Fibroblast of lung (primary cell): ENCODE results near the gene PAEP. TPM values are rescaled to one million over a fixed set of nuclear protein-coding genes. Genes with fewer than 3 reads are reported as not detected.

ENCODE experiments used
- DNase-seq, 2 donors: peaks; one replicate each; pipeline versions ENCODE4 v3.0.0 to v3.0.0-alpha.2; 2010; ENCODE audit warnings: low read depth in 2 of 2
- H2AFZ ChIP-seq: 2 replicates; pipeline ENCODE4 v1.5.1; 2012; ENCODE audit warnings: low read length, control low read depth, inconsistent platforms
- H3K27ac ChIP-seq: 2 replicates; pipeline ENCODE4 v1.5.1; 2011; ENCODE audit warnings: low read length, control low read depth; ENCODE audit not compliant: insufficient read depth
- H3K27me3 ChIP-seq: 2 replicates; pipeline ENCODE4 v1.5.1; 2011; ENCODE audit warnings: mild to moderate bottlenecking, low read length; ENCODE audit not compliant: control insufficient read depth, insufficient read depth
- H3K36me3 ChIP-seq: 2 replicates; pipeline ENCODE4 v1.5.1; 2011; ENCODE audit warnings: low read length; ENCODE audit not compliant: control insufficient read depth, insufficient read depth
- H3K4me1 ChIP-seq: 2 replicates; pipeline ENCODE4 v1.5.1; 2011; ENCODE audit warnings: low read length; ENCODE audit not compliant: control insufficient read depth, insufficient read depth; ENCODE audit errors: extremely low read depth
- H3K4me2 ChIP-seq: 2 replicates; pipeline ENCODE4 v1.5.1; 2011; ENCODE audit warnings: low read length, control low read depth; ENCODE audit not compliant: insufficient read depth; ENCODE audit errors: extremely low read depth
- H3K4me3 ChIP-seq, 4 experiments: fragments of 200-600 bp in 1 of 4; sonication (generic) in 1 of 4; replicated peaks in 1 of 4; 2 replicates each; pipeline ENCODE4 v1.5.1; 2011 to 2016; ENCODE audit warnings: low read length in 4 of 4, low read depth in 3 of 4, mild to moderate bottlenecking in 3 of 4, control low read depth in 2 of 4, inconsistent platforms in 1 of 4, mixed read lengths in 1 of 4; ENCODE audit not compliant: insufficient read depth in 1 of 4; ENCODE audit errors: control extremely low read depth in 1 of 4
- H3K79me2 ChIP-seq: 2 replicates; pipeline ENCODE4 v1.5.1; 2012; ENCODE audit warnings: mild to moderate bottlenecking, low read length, inconsistent platforms; ENCODE audit not compliant: control insufficient read depth, insufficient read depth
- H3K9ac ChIP-seq: 2 replicates; pipeline ENCODE4 v1.5.1; 2011; ENCODE audit warnings: mild to moderate bottlenecking, low read length, control low read depth; ENCODE audit not compliant: insufficient read depth
- H3K9me3 ChIP-seq: 2 replicates; pipeline ENCODE4 v1.5.1; 2012; ENCODE audit warnings: low read depth, low read length; ENCODE audit not compliant: control insufficient read depth, insufficient read depth
- H4K20me1 ChIP-seq: 2 replicates; pipeline ENCODE4 v1.5.1; 2011; ENCODE audit warnings: low read length; ENCODE audit not compliant: control insufficient read depth, insufficient read depth; ENCODE audit errors: extremely low read depth
- CTCF ChIP-seq, 2 donors: IDR thresholded peaks in 1 of 2; conservative IDR thresholded peaks in 1 of 2; 1 replicate in 1 of 2; 2 replicates in 1 of 2; pipeline ENCODE4 v1.5.1; 2011 to 2012; ENCODE audit warnings: low read length in 2 of 2, control low read depth in 1 of 2, inconsistent platforms in 1 of 2, low read depth in 1 of 2, mild to moderate bottlenecking in 1 of 2
- EZH2 ChIP-seq: IDR thresholded peaks from 2 replicates; pipeline ENCODE4 v1.5.1; 2012; ENCODE audit warnings: low read length, control low read depth, mild to moderate bottlenecking; ENCODE audit errors: missing control alignments
- polyA plus RNA-seq, 2 donors: library from polyadenylated mRNA; depleted of rRNA in 1 of 2; stranded (reverse) in 1 of 2; unstranded in 1 of 2; fragments of >200 nt; gene quantifications; 2 replicates each; pipeline ENCODE4 v1.2.1, GENCODE V29; 2011 to 2012; ENCODE audit warnings: missing spikeins in 1 of 2
- total RNA-seq: library from RNA; depleted of rRNA; stranded (reverse); fragments of >200 nt; gene quantifications from 2 replicates; pipeline ENCODE4 v1.2.1, GENCODE V29; 2014

The PAEP gene
- total and polyA plus RNA-seq, 2 donors (not counting 1 experiment from before 2014, with no cell fraction given), result not detected

GRCh38 chr9:135614821-135615665, 53.5 kb downstream of the PAEP start:
- no peak for DNase-seq
- Histone ChIP-seq H2AFZ (no peak overlapping the region), H3K79me2 (no peaks in the 10 kb centered on the region), H3K9ac (no peak overlapping the region), H3K27ac (no peak overlapping the region), H4K20me1 (no peaks in the 10 kb centered on the region), H3K36me3 (no peaks in the 10 kb centered on the region), H3K4me2 (no peak overlapping the region), H3K4me3 (no peak overlapping the region), H3K4me1 (no peaks in the 10 kb centered on the region), H3K27me3 (no peaks in the 10 kb centered on the region), H3K9me3 (no peaks in the 10 kb centered on the region)
- TF ChIP-seq CTCF (conservative IDR thresholded peaks at IDR 0.05 in 1 of 2, IDR thresholded peaks at IDR 0.05 in 1 of 2; ENCODE audit: low read depth in 1 of 2, low read length in 2 of 2) (no peak), EZH2 (no peak)

- Histone ChIP-seq H3K4me2 (no peak overlapping the region), H3K27me3 (no peaks in the 10 kb centered on the region), H3K9me3 (no peaks in the 10 kb centered on the region), H3K9ac (no peak overlapping the region), H3K4me1 (no peaks in the 10 kb centered on the region), H2AFZ (no peak overlapping the region), H4K20me1 (no peaks in the 10 kb centered on the region), H3K27ac (no peak overlapping the region), H3K79me2 (no peaks in the 10 kb centered on the region), H3K4me3 (no peak overlapping the region), H3K36me3 (no peaks in the 10 kb centered on the region)
- no peak for TF ChIP-seq CTCF (conservative IDR thresholded peaks at IDR 0.05 in 1 of 2, IDR thresholded peaks at IDR 0.05 in 1 of 2; ENCODE audit: low read depth in 1 of 2, low read length in 2 of 2)
- no peak for DNase-seq
Measured at GRCh38 chr9:135615666-135616618, 54.4 kb downstream of the PAEP start.

Other genes starting within 250 kb of the PAEP start
- 8.7 and 8.9 TPM in 2 replicates for gene PPP1R26, start 82.0 kb upstream of the PAEP start, total RNA-seq
- 1.7 and 2.9 TPM in 2 replicates for gene PPP1R26, start 82.0 kb upstream of the PAEP start, polyA plus RNA-seq
- 10.4 and 11.6 TPM in 2 replicates for gene MRPS2, start 61.1 kb upstream of the PAEP start, total RNA-seq
- 43.6 and 73.1 TPM in 2 replicates for gene MRPS2, start 61.1 kb upstream of the PAEP start, polyA plus RNA-seq
- gene LCN1, start 40.3 kb upstream of the PAEP start, total RNA-seq, result not detected in 2 replicates
- gene LCN1, start 40.3 kb upstream of the PAEP start, polyA plus RNA-seq, result not detected in 2 replicates
- not detected in 2 replicates for gene OBP2A, start 15.6 kb upstream of the PAEP start, total RNA-seq
- gene OBP2A, start 15.6 kb upstream of the PAEP start, polyA plus RNA-seq, result not detected in 2 replicates
- not detected in 2 replicates for gene GLT6D1, start 77.8 kb downstream of the PAEP start, total RNA-seq
- not detected in 2 replicates for gene GLT6D1, start 77.8 kb downstream of the PAEP start, polyA plus RNA-seq
- gene LCN9, start 101.6 kb downstream of the PAEP start, total RNA-seq, result not detected in 2 replicates
- gene LCN9, start 101.6 kb downstream of the PAEP start, polyA plus RNA-seq, result not detected in 2 replicates
- gene SOHLH1, start 137.7 kb downstream of the PAEP start, total RNA-seq, result not detected in 2 replicates
- not detected in 2 replicates for gene SOHLH1, start 137.7 kb downstream of the PAEP start, polyA plus RNA-seq
- gene KCNT1, start 140.4 kb downstream of the PAEP start, total RNA-seq, result not detected in 2 replicates
- not detected in 2 replicates for gene KCNT1, start 140.4 kb downstream of the PAEP start, polyA plus RNA-seq